Endothelial cell of umbilical vein (primary cell): ENCODE measurements around the gene FKBP14. TPM values are rescaled to one million over a fixed set of nuclear protein-coding genes. Genes with fewer than 3 reads are reported as not detected.

Experiments
- BruUV-seq: library from RNA; stranded (reverse); fragments of 400-500 nt; replicated peaks from 2 replicates; lab custom pipeline; 2021; lab: Mats Ljungman, UMichigan
- CTCF ChIA-PET: fragments of 300-600, 350-600 bp; sonication (Branson Sonifier 250); formaldehyde crosslinking; loops from one replicate; lab custom pipeline; 2021; ENCODE audit warnings: antibody characterized with exemption, inconsistent platforms; lab: Charles Lee
- POLR2A ChIA-PET: fragments of 300-600, 350-600 bp; sonication (Branson Sonifier 250); formaldehyde crosslinking; loops from one replicate; lab custom pipeline; 2021; ENCODE audit warnings: antibody characterized with exemption, inconsistent platforms; lab: Charles Lee
- DNase-seq: peaks from one replicate; pipeline ENCODE4 v3.0.0-alpha.2; 2011; ENCODE audit warnings: low read depth, low spot score
- FAIRE-seq: peaks from 2 replicates; lab custom pipeline; 2011; peaks lifted over from hg19 to GRCh38; lab: Jason Lieb, UNC
- H2AFZ ChIP-seq: 2 replicates; pipeline ENCODE4 v1.6.0; 2012; ENCODE audit warnings: low read depth, low read length, control low read depth, inconsistent platforms
- H3K27ac ChIP-seq: 2 replicates; pipeline ENCODE4 v1.5.1; 2011; ENCODE audit warnings: low read depth, mild to moderate bottlenecking, control low read depth, low read length, moderate library complexity; ENCODE audit not compliant: insufficient read depth
- H3K27me3 ChIP-seq, 2 experiments: 2 replicates each; pipeline versions ENCODE4 v1.6.0 to v1.6.1; 2011; ENCODE audit warnings: low read length in 2 of 2, mixed read lengths in 1 of 2; ENCODE audit not compliant: control insufficient read depth in 2 of 2, insufficient read depth in 2 of 2
- H3K36me3 ChIP-seq, 2 experiments: 2 replicates in 1 of 2; 3 replicates in 1 of 2; pipeline ENCODE4 v1.5.1; 2011; ENCODE audit warnings: low read length in 2 of 2, mild to moderate bottlenecking in 1 of 2, moderate library complexity in 1 of 2; ENCODE audit not compliant: control insufficient read depth in 2 of 2, insufficient read depth in 2 of 2; ENCODE audit errors: extremely low read depth in 1 of 2
- H3K4me1 ChIP-seq: 3 replicates; pipeline ENCODE4 v1.5.1; 2011; ENCODE audit warnings: mild to moderate bottlenecking, low read length; ENCODE audit not compliant: control insufficient read depth, insufficient read depth; ENCODE audit errors: extremely low read depth
- H3K4me2 ChIP-seq: 2 replicates; pipeline ENCODE4 v1.6.1; 2011; ENCODE audit warnings: low read length, control low read depth, mixed read lengths; ENCODE audit not compliant: insufficient read depth
- H3K4me3 ChIP-seq, 3 experiments: fragments of 200-600 bp in 1 of 3; sonication (generic), shearing (Covaris generic) in 1 of 3; replicated peaks in 1 of 3; 2 replicates each; pipeline ENCODE4 v1.5.1; 2011 to 2016; ENCODE audit warnings: control low read depth in 3 of 3, low read length in 3 of 3, mild to moderate bottlenecking in 2 of 3, inconsistent platforms in 1 of 3, low read depth in 1 of 3, moderate library complexity in 1 of 3; ENCODE audit not compliant: insufficient read depth in 1 of 3
- H3K79me2 ChIP-seq: 2 replicates; pipeline ENCODE4 v1.6.0; 2012; ENCODE audit warnings: low read length, inconsistent platforms; ENCODE audit not compliant: control insufficient read depth, insufficient read depth
- H3K9ac ChIP-seq: replicated peaks from 2 replicates; pipeline ENCODE3; 2011; ENCODE audit warnings: low read length, control low read depth; ENCODE audit not compliant: insufficient read depth; ENCODE audit errors: extremely low read depth
- H3K9me1 ChIP-seq: replicated peaks from 3 replicates; pipeline ENCODE4 v1.6.0; 2011; ENCODE audit warnings: mild to moderate bottlenecking, low read length; ENCODE audit not compliant: control insufficient read depth, insufficient read depth; ENCODE audit errors: extremely low read depth
- H3K9me3 ChIP-seq: replicated peaks from 2 replicates; pipeline ENCODE4 v1.5.1; 2012; ENCODE audit warnings: low read length, inconsistent platforms; ENCODE audit not compliant: control insufficient read depth, insufficient read depth
- H4K20me1 ChIP-seq: replicated peaks from 2 replicates; pipeline ENCODE3; 2011; ENCODE audit warnings: mild to moderate bottlenecking, low read length; ENCODE audit not compliant: control insufficient read depth, insufficient read depth; ENCODE audit errors: extremely low read depth
- CTCF ChIP-seq, 2 donors: IDR thresholded peaks; 1 replicate in 1 of 2; 2 replicates in 1 of 2; pipeline ENCODE4 v1.5.1; 2011; ENCODE audit warnings: low read length in 2 of 2, mild to moderate bottlenecking in 2 of 2, moderate library complexity in 2 of 2, control low read depth in 1 of 2, inconsistent platforms in 1 of 2, low read depth in 1 of 2; ENCODE audit not compliant: insufficient read depth in 1 of 2; ENCODE audit errors: extremely low read depth in 1 of 2
- EZH2 ChIP-seq: IDR thresholded peaks from 2 replicates; pipeline ENCODE4 v1.6.1; 2012; ENCODE audit warnings: borderline replicate concordance, low read depth, mild to moderate bottlenecking, moderate library complexity, low read length, inconsistent platforms; ENCODE audit not compliant: severe bottlenecking
- FOS ChIP-seq: IDR thresholded peaks from 2 replicates; pipeline ENCODE4 v1.6.1; 2011; ENCODE audit warnings: mild to moderate bottlenecking, low read length, moderate library complexity, borderline replicate concordance; ENCODE audit not compliant: insufficient read depth
- GATA2 ChIP-seq: IDR thresholded peaks from 2 replicates; pipeline ENCODE4 v1.7.0; 2011; ENCODE audit warnings: low read depth, mild to moderate bottlenecking, moderate library complexity, mixed read lengths, low read length; ENCODE audit not compliant: insufficient read length, insufficient read depth
- JUN ChIP-seq: IDR thresholded peaks from 2 replicates; pipeline ENCODE4 v1.6.1; 2011; ENCODE audit warnings: borderline replicate concordance, low read depth; ENCODE audit not compliant: insufficient read length, insufficient read depth
- MAX ChIP-seq: IDR thresholded peaks from 2 replicates; pipeline ENCODE4 v1.6.1; 2011; ENCODE audit not compliant: insufficient read depth, insufficient read length
- MYC ChIP-seq: IDR thresholded peaks from one replicate; pipeline ENCODE4 v1.6.1; 2011; ENCODE audit warnings: mild to moderate bottlenecking, low read depth, low read length
- POLR2A ChIP-seq: IDR thresholded peaks from 2 replicates; pipeline ENCODE4 v1.6.1; 2012; ENCODE audit warnings: low read depth, mild to moderate bottlenecking, control low read depth, low read length
- POLR2AphosphoS5 ChIP-seq: IDR thresholded peaks from 2 replicates; pipeline ENCODE4 v1.6.1; 2012; ENCODE audit warnings: low read depth, mild to moderate bottlenecking, control low read depth, low read length, moderate library complexity; ENCODE audit not compliant: insufficient read depth
- dilution Hi-C: fragments of 300-500 bp; cut with MboI; formaldehyde crosslinking; loops from one replicate; pipeline ENCODE4 v1.15.0; 2019; ENCODE audit warnings: low sequenced_read_pairs; ENCODE audit not compliant: extremely low pct_ligation_motif_present
- intact Hi-C: fragments of 100-400 bp; cut with micrococcal nuclease; formaldehyde crosslinking; loops from one replicate; pipeline ENCODE4 v1.10.0; 2022
- polyA plus RNA-seq, 4 experiments: library from polyadenylated mRNA; depleted of rRNA in 3 of 4; stranded (reverse) in 3 of 4; unstranded in 1 of 4; fragments of >200 nt; gene quantifications; 2 replicates each; pipeline versions ENCODE4 v1.2.1 to v1.2.3, GENCODE V29; 2011 to 2012; ENCODE audit warnings: missing spikeins in 1 of 4
- total RNA-seq: library from RNA; stranded (reverse); gene quantifications from 2 replicates; pipeline ENCODE4 v1.2.3, GENCODE V29; 2021

Gene FKBP14
- total and polyA plus RNA-seq, 2 donors (not counting 3 experiments of a cell fraction or from before 2014, with no cell fraction given) = 9.8 to 37.4 TPM

- TF ChIP-seq GATA2 (no peak), MAX (no peak), POLR2A (no peak), POLR2AphosphoS5 (no peak), CTCF (IDR thresholded peaks at IDR 0.05; ENCODE audit: extremely low read depth in 1 of 2, insufficient read depth in 1 of 2, low read depth in 1 of 2, low read length in 2 of 2) (no peak), MYC (no peak), FOS (no peak), EZH2 (no peak), JUN (no peak)
- peaks cover 72% of the 10 kb centered on the region for H3K79me2 ChIP-seq
- no peak overlapping the region for H2AFZ ChIP-seq
- H3K4me1 ChIP-seq = no peaks in the 10 kb centered on the region
- no peak overlapping the region for H3K4me2 ChIP-seq
- dilution Hi-C loops = no loop called here
- H3K27ac ChIP-seq = no peak overlapping the region
- H3K9me3 ChIP-seq = no peaks in the 10 kb centered on the region
- ChIA-PET CTCF (interaction anchor here (0.6 to 2.6 kb wide), 3 partner anchors 11 to 86 kb away, joined by 3 to 7 read pairs (median 4); no protein-coding TSS in a partner anchor), POLR2A (no interaction called here)
- DNase-seq (no peak), FAIRE-seq (no peak)
- no peak overlapping the region for H3K4me3 ChIP-seq
- no peak overlapping the region for H3K9ac ChIP-seq
- BruUV-seq = no TSS peak
- no peaks in the 10 kb centered on the region for H3K27me3 ChIP-seq
- peaks cover 0 to 2% of the 10 kb centered on the region in 2 experiments for H3K36me3 ChIP-seq
- H4K20me1 ChIP-seq = peaks cover 16% of the 10 kb centered on the region
- H3K9me1 ChIP-seq = no peaks in the 10 kb centered on the region
- intact Hi-C loops = no loop called here
These were observed 50.2 kb downstream of the FKBP14 start for GRCh38 chr7:29976266-29976665.
